ENCODE data around the gene PHC2.

The PHC2 gene

GRCh38 chr1:33393991-33394390 lies 36.9 kb downstream of the PHC2 start:
- no peak for DNase-seq (ENCODE audit: low read depth)
- no peak overlapping the region for H3K4me3 ChIP-seq (ENCODE audit: low read depth, low read length)

GRCh38 chr1:33393524-33393923 lies 37.4 kb downstream of the PHC2 start:
- DNase-seq (ENCODE audit: low read depth) = no peak
- H3K4me3 ChIP-seq (ENCODE audit: low read depth, low read length) = no peak overlapping the region

DNA sequence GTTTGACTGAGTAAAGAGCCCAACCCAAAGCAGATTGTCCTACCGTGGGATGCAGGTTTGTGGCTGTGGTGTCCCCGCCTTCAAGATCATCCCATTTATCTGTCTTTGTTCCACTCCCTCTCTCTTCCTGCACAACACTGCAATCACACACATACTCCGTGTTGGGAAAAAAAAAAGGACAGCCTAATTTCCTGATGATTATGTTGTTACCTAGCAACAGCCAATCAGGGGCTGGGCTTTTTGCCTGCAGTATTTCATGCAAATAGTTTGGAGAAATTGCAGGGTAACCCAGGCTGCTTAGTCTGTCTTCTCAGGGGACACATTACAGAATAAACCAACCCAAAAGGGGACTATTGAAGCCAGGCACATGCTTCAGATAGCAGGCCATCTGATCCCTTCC lies 38.3 kb downstream of the PHC2 start:
- no peak overlapping the region for H3K4me3 ChIP-seq (ENCODE audit: low read depth, low read length)

DNA sequence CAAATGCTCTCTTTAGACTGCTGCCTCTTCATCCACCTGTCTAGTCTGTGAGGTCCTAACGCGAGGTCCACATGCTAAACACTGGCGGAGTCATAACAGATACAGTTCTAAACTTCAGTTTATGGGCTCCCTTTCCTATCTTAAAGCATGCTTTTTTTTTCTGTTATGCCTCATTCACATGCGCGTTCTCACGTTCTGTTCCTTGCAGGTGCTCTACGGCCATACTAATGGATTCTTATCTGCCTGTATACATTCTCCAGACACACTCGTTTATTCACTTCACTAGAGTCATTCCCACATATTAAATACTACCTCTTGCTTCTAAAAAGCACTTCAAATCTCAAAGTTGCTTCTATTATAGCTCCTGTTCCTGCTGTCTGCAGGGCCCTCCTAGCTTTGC lies 38.7 kb downstream of the PHC2 start:
- no peak for DNase-seq (ENCODE audit: low read depth)
- no peak overlapping the region for H3K4me3 ChIP-seq (ENCODE audit: low read depth, low read length)

More for the DNA sequence above, 38.3 kb downstream of the PHC2 start:
- no peak for DNase-seq (ENCODE audit: low read depth)

- no peak for DNase-seq (ENCODE audit: low read depth)
- no peak overlapping the region for H3K4me3 ChIP-seq (ENCODE audit: low read depth, low read length)
Measured at GRCh38 chr1:33391343-33392078, 39.4 kb downstream of the PHC2 start.

DNA sequence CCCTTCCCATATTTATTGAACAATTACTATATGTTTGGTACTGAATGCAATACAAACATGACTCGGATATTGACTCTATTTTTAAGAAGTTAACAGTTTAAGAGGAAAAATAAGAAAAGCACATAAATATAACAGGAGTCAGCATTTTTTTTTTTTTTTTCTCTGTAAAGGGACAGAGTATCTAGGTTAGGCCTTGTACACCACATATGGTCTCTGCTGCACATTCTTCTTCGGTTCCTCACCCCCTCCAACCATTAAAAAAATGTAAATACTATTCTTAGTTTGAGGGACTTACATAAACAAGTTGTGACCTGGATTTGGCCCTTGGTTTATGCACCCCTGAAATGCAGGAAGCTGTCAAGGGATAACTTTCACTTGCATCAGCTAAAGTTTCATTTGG lies 40.4 kb downstream of the PHC2 start:
- no peak overlapping the region for H3K4me3 ChIP-seq (ENCODE audit: low read depth, low read length)
- DNase-seq (ENCODE audit: low read depth) = no peak

DNA sequence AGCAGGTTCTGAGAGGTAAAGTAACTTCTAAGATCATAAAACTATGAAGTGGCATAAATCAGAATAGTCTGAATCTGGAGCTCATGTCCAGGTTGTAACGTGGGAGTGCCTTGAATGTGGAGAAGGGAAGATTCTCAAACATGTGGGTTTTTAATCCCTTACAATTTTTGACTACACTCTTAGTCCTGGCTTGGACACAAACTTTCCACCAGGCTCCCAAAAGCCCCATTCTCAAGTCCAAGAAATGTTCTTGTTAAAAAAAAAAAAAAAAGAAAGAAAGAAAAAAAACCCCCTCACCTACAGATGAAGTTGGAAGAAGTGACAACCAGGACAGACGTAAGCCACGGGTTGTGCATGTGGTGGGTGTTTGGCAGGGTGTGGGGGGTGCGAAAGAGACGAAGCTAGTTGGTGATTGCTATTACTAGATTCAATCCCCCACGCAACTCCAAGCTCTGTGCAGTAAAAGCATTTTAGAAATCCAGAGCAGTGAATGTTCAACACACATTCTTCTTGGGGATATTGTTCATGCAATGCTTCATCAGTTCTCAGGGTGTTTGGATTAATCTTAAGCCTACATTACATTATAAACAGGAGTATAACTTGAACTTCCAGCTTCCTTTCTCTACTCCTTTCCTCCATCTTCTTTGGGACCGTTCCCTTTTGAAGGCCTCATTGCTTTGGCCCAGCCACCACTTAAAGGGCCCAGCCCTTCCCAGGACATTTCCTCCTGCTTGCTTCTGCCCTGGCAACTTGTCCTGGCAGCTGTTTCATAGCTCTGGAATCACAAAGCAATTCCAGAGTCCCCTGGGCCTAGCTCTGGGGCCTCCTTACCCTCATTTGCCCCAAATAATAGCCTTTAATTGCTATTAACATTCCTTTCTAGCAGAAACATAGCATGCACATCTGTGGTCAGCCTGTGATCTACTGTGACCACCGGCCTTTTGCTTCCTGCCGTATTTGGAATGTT lies 41.8 kb downstream of the PHC2 start:
- no peak overlapping the region for H3K4me3 ChIP-seq (ENCODE audit: low read depth, low read length)
- peak; percentile 76 for DNase-seq (ENCODE audit: low read depth)

- DNase-seq (ENCODE audit: low read depth) = peak; percentile 91
- H3K4me3 ChIP-seq (ENCODE audit: low read depth, low read length) = no peak overlapping the region
Measured at GRCh38 chr1:33387625-33388024, 43.3 kb downstream of the PHC2 start.

GRCh38 chr1:33385251-33385650 lies 45.6 kb downstream of the PHC2 start:
- H3K4me3 ChIP-seq (ENCODE audit: low read depth, low read length) = no peak overlapping the region
- no peak for DNase-seq (ENCODE audit: low read depth)

- DNase-seq (ENCODE audit: low read depth) = peak; percentile 56
- H3K4me3 ChIP-seq (ENCODE audit: low read depth, low read length) = no peak overlapping the region
Measured at GRCh38 chr1:33384040-33384812, 46.7 kb downstream of the PHC2 start.

DNA sequence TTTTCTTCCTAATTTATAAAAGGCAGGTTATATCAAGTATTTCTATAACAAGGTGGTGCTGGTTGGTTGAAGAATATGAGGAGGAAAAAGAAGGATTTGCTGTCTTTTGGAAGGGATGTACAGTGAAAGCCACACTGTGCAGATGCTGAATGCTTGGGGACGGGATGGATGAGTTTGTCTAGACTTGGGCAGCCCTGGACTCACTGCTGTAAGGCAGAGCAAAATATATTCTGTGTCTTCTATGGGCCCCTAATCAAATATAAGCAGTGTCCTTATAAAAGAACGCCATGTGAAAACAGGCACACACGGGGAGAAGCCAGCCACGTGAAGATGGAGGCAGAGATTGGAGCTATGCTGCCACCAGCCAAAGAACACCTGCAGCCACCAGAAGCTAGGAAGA lies 47.4 kb downstream of the PHC2 start:
- no peak overlapping the region for H3K4me3 ChIP-seq (ENCODE audit: low read depth, low read length)
- DNase-seq (ENCODE audit: low read depth) = no peak

DNA sequence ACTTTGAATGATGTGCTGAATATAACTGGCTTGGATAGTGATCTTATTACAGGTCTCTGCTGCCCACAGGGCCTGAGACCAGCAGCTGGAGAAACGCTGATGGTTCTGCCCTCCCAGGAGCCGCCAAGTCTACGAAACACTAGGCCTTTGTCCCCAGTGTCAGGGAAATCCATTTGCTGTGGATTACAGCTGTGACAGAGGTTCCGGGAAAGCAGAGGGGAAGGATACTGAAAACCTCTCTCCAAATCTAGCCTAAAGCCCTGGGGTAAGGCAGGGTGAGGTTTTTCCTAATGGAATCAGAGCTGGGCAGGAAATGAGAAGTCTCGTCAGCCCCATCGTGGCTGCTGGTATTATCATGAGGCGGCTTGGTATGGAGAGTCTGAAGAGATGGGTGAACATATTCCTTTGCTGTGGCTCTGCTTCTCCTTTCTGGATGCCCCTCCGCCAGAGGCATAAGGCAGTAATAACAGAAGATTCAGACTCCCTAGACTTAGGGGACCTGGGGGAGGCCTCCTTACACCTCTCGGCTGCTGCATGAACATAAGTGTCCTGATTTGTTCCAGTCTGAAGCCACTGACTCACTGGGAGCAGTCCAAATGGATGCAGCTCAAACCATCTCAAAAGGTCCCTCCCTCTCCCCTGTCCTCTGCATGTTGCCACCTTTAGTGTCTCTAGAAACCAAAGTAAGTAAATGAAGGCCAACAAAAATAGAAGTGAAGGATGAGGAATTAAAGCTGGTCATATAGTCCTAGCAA lies 48.1 kb downstream of the PHC2 start:
- DNase-seq (ENCODE audit: low read depth) = no peak

DNA sequence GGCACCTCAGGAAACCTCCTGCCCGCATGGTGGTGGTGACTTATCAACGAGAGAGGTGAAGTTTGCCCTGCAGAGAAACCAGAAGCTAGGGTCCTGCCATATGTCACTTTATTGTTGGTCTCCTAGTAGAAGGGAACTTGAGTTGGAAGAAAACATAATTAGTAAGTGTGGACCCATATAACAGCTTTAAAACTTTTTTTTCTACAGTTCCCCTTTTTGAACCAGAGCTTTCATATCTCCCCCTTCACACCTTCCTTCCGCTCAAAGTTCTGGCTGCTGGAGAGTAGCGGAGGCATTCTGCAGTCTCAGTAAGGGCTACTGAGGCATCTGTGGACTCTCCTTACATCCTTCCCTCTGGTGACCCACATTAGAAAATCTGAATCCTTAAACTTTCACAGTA lies 48.9 kb downstream of the PHC2 start:
- DNase-seq (ENCODE audit: low read depth) = no peak
- H3K4me3 ChIP-seq (ENCODE audit: low read depth, low read length) = no peak overlapping the region

More for the DNA sequence above, 48.1 kb downstream of the PHC2 start:
- no peak overlapping the region for H3K4me3 ChIP-seq (ENCODE audit: low read depth, low read length)

DNA sequence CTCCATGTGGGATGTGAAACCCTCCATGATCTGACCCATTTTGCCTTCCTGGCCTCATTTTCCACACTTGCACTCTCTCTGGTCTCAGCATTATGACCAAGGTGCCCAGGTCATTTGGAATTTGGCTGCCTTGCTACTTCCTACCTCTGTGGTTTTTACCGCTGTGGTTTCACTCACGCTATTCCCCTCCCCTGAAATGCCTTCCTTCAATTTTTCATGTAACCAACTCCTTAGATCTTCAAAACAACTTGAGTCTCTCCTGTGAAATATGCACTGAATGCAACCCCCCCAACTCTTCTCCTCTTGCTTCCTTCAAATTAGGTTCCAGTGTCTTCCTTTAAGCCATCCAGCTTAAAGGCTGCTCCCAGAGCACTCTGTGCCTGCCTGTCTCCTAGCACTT lies 50.1 kb downstream of the PHC2 start:
- no peak for DNase-seq (ENCODE audit: low read depth)
- H3K4me3 ChIP-seq (ENCODE audit: low read depth, low read length) = no peak overlapping the region

DNA sequence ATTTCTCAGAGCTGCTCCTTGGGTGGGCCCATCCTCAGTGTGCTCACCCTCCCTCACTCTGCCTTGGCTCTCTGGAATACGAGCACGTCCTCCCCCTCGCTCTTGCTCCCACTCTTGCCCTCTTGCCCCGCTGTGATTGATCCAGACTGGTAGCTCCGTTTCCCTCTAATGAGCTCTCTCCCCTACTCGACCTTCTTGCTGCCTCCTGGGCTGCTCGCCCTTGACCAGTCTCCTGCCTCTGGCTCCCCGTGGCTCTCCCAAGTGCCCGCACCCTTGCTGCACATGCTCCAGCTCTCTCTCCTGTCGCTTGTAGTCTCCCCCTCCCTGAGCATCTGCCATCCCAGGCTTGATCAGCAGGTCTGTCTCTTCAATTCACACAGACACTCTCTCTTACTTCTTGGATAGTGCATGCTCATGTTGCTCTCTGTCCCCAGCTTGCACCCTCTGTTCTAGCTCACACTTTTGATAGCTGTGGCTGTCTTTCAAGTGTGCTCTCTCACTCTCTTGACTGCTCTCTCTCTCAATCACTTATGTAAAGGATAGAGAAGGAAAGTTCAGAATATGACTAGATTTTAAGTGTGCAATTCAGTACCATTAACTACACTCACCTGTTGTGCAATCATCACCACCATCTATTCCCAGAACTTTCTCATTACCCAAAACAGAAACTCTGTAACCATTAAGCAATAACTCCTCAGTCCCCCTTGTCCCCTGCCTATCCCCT lies 51.1 kb downstream of the PHC2 start:
- no peak overlapping the region for H3K4me3 ChIP-seq (ENCODE audit: low read depth, low read length)
- DNase-seq (ENCODE audit: low read depth) = no peak

GRCh38 chr1:33378976-33379375 lies 51.9 kb downstream of the PHC2 start:
- DNase-seq (ENCODE audit: low read depth) = no peak
- no peak overlapping the region for H3K4me3 ChIP-seq (ENCODE audit: low read depth, low read length)

DNA sequence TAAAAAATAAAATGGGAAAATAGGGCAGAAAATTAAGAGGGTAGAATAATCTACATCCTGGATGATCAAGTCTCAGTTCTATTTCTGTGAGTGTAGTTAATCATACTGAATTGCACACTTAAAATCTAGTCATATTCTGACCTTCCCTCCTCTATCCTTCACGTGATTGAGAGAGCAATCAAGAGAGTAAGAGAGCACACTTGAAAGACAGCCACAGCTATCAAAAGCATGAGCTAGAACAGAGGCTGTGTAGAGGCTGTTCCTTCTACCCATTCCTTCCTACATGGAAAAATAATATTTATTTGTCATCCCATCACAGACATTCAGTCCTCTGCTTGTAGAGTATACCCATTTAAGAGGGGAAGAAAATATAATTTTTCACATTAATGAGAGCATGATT lies 52.4 kb downstream of the PHC2 start:
- no peak for DNase-seq (ENCODE audit: low read depth)

DNA sequence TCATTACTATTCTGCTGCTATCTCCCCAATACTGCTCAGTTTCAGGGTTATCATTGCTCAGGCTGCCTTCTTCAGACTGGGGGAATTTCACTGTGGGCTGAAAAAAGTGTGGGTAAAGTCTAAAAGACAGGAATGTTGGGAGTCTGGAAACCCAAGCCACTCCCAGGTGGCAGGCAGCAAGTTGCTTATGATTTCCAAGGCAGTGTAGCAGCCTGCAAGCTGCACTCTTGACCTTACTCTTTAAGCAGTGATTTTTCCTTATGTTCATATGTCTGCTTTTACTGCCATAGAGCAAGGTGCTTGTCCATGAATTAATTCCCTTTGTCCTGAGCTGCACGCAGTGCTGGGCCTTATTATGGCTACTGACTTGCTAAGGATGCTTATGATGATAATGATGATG lies 53.1 kb downstream of the PHC2 start:
- no peak for DNase-seq (ENCODE audit: low read depth)
- H3K4me3 ChIP-seq (ENCODE audit: low read depth, low read length) = no peak overlapping the region

More for the DNA sequence above, 52.4 kb downstream of the PHC2 start:
- no peak overlapping the region for H3K4me3 ChIP-seq (ENCODE audit: low read depth, low read length)

GRCh38 chr1:33377013-33377412 lies 53.9 kb downstream of the PHC2 start:
- no peak for DNase-seq (ENCODE audit: low read depth)
- H3K4me3 ChIP-seq (ENCODE audit: low read depth, low read length) = no peak overlapping the region
